Erythroblast (primary cell): ENCODE results near the gene GPR101.

Source experiments
- GATA1 ChIP-seq: IDR thresholded peaks from 2 replicates; pipeline ENCODE4 v1.6.1; 2011; ENCODE audit warnings: low read depth, mild to moderate bottlenecking, control low read depth, low read length, moderate library complexity
- POLR2A ChIP-seq: IDR thresholded peaks from 2 replicates; pipeline ENCODE4 v1.6.1; 2011; ENCODE audit warnings: mild to moderate bottlenecking, low read length

- no peak for TF ChIP-seq POLR2A
- TF ChIP-seq GATA1: no peak
These were observed 9.9 kb upstream of the GPR101 start for GRCh38 chrX:137043736-137044135.
